Measurements from ENCODE around the gene SEPHS2. TPM values are rescaled to one million over a fixed set of nuclear protein-coding genes. Genes with fewer than 3 reads are reported as not detected.

The SEPHS2 gene
- polyA plus RNA-seq, 1 experiment = 44.4 TPM

DNA sequence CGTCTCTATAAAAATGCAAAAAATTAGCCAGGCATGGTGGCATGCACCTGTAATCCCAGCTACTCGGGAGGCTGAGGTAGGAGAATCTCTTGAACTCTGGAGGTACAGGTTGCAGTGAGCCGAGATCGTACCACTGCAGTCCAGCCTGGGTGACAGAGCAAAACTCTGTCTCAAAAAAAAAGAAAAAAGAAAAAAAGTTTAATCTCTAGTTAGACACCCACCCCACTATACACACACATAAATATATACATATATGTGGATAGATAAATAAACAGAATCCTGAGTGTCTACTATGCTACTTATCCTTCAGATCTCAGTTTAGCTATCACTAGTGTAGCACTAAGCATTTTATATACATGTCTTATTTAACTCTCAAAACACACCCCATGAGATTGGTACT is 45.6 kb upstream of the SEPHS2 start:
- TF ChIP-seq, protein P1, sequence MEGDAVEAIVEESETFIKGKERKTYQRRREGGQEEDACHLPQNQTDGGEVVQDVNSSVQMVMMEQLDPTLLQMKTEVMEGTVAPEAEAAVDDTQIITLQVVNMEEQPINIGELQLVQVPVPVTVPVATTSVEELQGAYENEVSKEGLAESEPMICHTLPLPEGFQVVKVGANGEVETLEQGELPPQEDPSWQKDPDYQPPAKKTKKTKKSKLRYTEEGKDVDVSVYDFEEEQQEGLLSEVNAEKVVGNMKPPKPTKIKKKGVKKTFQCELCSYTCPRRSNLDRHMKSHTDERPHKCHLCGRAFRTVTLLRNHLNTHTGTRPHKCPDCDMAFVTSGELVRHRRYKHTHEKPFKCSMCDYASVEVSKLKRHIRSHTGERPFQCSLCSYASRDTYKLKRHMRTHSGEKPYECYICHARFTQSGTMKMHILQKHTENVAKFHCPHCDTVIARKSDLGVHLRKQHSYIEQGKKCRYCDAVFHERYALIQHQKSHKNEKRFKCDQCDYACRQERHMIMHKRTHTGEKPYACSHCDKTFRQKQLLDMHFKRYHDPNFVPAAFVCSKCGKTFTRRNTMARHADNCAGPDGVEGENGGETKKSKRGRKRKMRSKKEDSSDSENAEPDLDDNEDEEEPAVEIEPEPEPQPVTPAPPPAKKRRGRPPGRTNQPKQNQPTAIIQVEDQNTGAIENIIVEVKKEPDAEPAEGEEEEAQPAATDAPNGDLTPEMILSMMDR (IDR thresholded peaks at IDR 0.05; ENCODE audit: insufficient read depth, low read depth, low read length) = no peak
- DNase-seq (ENCODE audit: low read depth) = no peak
- CTCF ChIA-PET = interaction anchor here (1.0 to 1.4 kb wide), 4 partner anchors 9 to 43 kb away, joined by 3 to 5 read pairs (median 4); no protein-coding TSS in a partner anchor
- H3K36me3 ChIP-seq (ENCODE audit: control insufficient read depth, insufficient read depth, low read length) = no peaks in the 10 kb centered on the region
- H3K27me3 ChIP-seq (ENCODE audit: control insufficient read depth, insufficient read depth, low read length) = no peaks in the 10 kb centered on the region
- H3K4me3 ChIP-seq (ENCODE audit: low read depth, low read length) = no peak overlapping the region
- POLR2A ChIA-PET = interaction anchor here (0.6 kb wide), 1 partner anchor 21 kb away, joined by 9 read pairs; no protein-coding TSS in a partner anchor

DNA sequence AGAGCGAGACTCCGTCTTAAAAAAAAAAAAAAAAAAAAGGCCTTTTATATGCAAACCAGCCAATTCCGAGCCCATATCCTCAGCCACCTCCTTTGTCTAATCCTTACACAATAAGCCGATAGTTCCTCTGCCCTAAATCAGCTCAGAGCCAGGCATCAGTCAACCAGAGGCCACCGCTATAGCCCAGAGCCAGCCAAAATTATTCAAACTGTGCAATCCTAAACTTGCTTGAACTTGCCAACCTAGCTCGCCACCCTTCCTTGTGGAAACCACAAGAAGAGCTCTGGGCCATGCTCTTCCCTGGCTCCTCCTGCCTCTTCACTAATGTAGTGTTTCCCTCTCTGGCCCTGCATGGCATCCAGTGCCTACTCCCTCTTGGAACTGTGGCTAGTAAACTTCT is 44.5 kb upstream of the SEPHS2 start:
- DNase-seq (ENCODE audit: low read depth) = no peak
- no peaks in the 10 kb centered on the region for H3K36me3 ChIP-seq (ENCODE audit: control insufficient read depth, insufficient read depth, low read length)
- POLR2A ChIA-PET = no interaction called here
- no peak overlapping the region for H3K4me3 ChIP-seq (ENCODE audit: low read depth, low read length)
- TF ChIP-seq, protein P1 (IDR thresholded peaks at IDR 0.05; ENCODE audit: insufficient read depth, low read depth, low read length) = no peak
- CTCF ChIA-PET = interaction anchor here (1.0 to 1.2 kb wide), 2 partner anchors 8 to 24 kb away, joined by 3 to 4 read pairs; no protein-coding TSS in a partner anchor
- no peaks in the 10 kb centered on the region for H3K27me3 ChIP-seq (ENCODE audit: control insufficient read depth, insufficient read depth, low read length)

DNA sequence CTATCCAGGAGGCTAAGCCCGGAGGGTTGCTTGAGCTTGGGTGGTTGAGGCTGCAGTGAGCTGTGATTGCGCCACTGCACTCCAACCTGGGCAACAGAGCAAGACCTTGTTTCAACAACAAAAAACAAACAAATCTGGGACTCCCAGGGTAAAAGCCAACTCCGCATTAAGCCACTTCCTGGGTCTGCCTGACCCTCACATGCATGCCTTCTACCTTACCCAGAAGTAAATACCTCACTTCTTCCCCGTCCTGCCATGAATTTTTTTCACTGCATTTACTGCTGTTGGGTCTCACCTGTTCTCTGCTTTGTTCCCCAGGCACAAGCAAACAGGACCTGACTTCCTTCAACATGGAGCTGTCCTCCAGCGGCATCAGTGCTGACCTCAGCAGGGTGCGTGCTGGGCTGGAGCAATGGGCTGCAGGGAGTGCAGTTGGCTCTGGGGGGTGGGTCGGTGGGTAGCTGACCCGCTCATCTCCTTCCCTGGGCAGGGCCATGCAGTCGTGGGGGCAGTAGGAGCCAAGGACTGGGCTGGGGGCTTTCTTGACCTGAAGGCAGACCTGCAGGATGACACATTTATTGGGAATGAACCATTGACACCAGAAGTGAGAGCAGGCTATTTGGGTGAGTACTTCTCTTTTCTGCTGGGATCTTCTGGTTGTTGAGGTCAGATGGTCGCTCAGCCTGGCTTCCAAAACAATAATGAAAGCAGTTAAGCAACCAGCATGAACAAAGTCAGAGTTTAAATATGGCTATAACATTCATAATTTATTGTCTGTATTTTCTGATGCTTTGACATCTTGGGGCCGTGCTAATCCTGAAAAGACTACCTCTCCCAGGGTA is 43.3 kb upstream of the SEPHS2 start:
- CTCF ChIA-PET = no interaction called here

DNA sequence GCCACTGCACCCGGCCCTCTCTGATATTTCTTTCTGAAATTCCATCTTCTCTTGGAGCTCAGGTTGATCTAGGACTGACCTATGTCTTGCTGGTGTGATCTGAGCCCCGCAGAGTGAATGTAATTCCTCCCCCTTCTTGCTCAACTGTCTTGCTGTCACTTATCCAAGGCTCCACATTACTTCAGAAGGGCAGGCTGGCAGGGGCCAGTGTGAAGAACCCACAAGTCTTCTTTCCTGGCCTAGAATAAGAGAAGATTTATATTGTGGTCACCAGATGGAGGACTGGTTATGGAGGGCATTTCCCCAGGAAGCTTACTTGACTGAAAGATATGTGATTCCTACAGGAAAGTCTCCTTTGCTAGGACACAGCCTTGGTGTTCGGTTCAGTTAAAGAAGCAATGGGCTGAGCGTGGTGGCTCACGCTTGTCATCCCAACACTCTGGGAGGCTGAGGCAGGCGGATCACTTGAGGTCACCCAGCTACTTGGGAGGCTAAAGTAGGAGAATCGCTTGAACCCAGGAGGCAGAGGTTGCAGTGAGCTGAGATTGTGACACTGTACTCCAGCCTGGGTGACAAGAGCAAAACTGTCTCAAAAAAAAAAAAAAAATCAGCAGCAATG is 40.3 kb upstream of the SEPHS2 start:
- TF ChIP-seq, protein P1 (IDR thresholded peaks at IDR 0.05; ENCODE audit: insufficient read depth, low read depth, low read length) = no peak
- CTCF ChIA-PET = interaction anchor here (0.9 kb wide), 1 partner anchor 25 kb away, joined by 3 read pairs; no protein-coding TSS in a partner anchor
- POLR2A ChIA-PET = no interaction called here
- Histone ChIP-seq H3K36me3 (ENCODE audit: control insufficient read depth, insufficient read depth, low read length) (no peaks in the 10 kb centered on the region), H3K4me3 (ENCODE audit: low read depth, low read length) (no peak overlapping the region), H3K27me3 (ENCODE audit: control insufficient read depth, insufficient read depth, low read length) (no peaks in the 10 kb centered on the region; the same call in 1 of the 2 replicates)
- DNase-seq (ENCODE audit: low read depth) = no peak

More for the DNA sequence above, 43.3 kb upstream of the SEPHS2 start:
- no peak for DNase-seq (ENCODE audit: low read depth)
- no peaks in the 10 kb centered on the region for H3K27me3 ChIP-seq (ENCODE audit: control insufficient read depth, insufficient read depth, low read length)
- TF ChIP-seq, protein P1 (IDR thresholded peaks at IDR 0.05; ENCODE audit: insufficient read depth, low read depth, low read length) = no peak
- no peak overlapping the region for H3K4me3 ChIP-seq (ENCODE audit: low read depth, low read length)
- H3K36me3 ChIP-seq (ENCODE audit: control insufficient read depth, insufficient read depth, low read length) = no peaks in the 10 kb centered on the region
- POLR2A ChIA-PET = interaction anchor here (0.6 kb wide), 1 partner anchor 9 kb away, joined by 11 read pairs; no protein-coding TSS in a partner anchor

DNA sequence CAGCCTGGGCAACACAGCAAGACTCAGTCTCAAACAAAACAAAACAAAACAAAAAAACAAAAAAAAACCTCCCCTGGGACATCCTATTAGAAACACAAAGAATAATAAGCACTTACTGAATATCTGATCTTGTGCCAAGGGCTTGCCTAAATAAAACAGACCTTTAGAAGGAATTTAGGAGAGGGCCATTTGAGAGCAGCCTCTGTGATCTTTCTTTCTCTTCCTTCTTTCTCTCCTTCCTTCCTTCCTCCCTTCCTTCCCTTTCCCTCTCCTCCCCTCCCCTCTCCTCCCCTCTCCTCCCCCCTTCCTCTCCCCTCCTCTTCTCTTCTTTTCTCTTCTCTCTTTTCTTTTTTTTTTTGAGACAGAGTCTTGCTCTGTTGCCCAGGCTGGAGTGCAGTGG is 39.2 kb upstream of the SEPHS2 start:
- Histone ChIP-seq H3K27me3 (ENCODE audit: control insufficient read depth, insufficient read depth, low read length) (no peaks in the 10 kb centered on the region; the same call in 1 of the 2 replicates), H3K4me3 (ENCODE audit: low read depth, low read length) (no peak overlapping the region), H3K36me3 (ENCODE audit: control insufficient read depth, insufficient read depth, low read length) (no peaks in the 10 kb centered on the region)
- TF ChIP-seq, protein P1 (IDR thresholded peaks at IDR 0.05; ENCODE audit: insufficient read depth, low read depth, low read length) = no peak
- ChIA-PET POLR2A (no interaction called here), CTCF (no interaction called here)
- DNase-seq (ENCODE audit: low read depth) = no peak

Measured in BJ (cell line).